KOPT-K1 (cell line): ENCODE data around the gene GALM.
"Not testable (repeated sequence)": the region's sequence is repeated elsewhere in the genome, so short reads cannot be mapped to it uniquely, and the experiment has no call there.

Source experiments
- H3K27ac ChIP-seq: fragments of 200-600 bp; sonication (generic); 2 replicates; pipeline ENCODE4 v1.5.1; 2016; ENCODE audit warnings: antibody characterized with exemption, mild to moderate bottlenecking, low read depth, low read length; ENCODE audit not compliant: poor library complexity, severe bottlenecking
- H3K36me3 ChIP-seq: fragments of 200-600 bp; sonication (generic); 2 replicates; pipeline ENCODE4 v1.5.1; 2017; ENCODE audit warnings: antibody characterized with exemption, mild to moderate bottlenecking, low read length, moderate library complexity; ENCODE audit not compliant: insufficient read depth
- H3K9me3 ChIP-seq: fragments of 200-600 bp; sonication (generic); 2 replicates; pipeline ENCODE4 v1.5.1; 2017; ENCODE audit warnings: antibody characterized with exemption, low read length, mild to moderate bottlenecking; ENCODE audit not compliant: insufficient read depth, poor library complexity, severe bottlenecking

The GALM gene

DNA sequence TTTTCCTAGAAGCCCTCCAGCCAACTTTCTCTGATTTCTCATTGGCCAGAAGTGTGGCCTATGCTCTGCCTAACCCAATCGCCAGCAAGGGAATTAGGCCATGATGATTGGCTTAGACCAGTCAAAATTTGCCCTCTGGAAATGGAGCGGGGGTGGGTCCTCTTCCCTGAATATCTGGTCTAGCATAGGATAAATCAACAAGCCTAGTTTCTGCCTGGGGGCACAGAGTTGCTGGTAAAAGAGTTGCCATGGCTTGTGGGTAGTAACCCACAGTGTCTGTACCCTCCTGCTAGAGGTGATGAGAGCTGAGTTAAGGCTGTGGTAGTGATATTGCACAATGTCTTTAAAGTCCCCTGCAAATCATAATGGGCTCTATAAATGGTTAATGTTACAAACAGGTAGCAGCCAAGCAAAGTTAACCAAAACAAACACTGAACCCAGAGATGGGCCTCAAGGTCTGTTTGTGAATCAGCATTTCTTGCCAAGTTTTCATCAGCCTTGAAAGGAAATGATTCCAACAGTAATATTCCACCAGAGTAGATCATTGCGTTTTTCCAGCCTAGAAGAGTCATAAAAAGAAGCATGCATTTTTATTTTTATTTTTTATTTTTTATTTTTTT lies 19.3 kb downstream of the GALM start:
- Histone ChIP-seq H3K27ac (peak overlapping the region; percentile 19), H3K36me3 (peaks cover 27% of the 10 kb centered on the region; the same call in 1 of the 2 replicates), H3K9me3 (no peaks in the 10 kb centered on the region)

DNA sequence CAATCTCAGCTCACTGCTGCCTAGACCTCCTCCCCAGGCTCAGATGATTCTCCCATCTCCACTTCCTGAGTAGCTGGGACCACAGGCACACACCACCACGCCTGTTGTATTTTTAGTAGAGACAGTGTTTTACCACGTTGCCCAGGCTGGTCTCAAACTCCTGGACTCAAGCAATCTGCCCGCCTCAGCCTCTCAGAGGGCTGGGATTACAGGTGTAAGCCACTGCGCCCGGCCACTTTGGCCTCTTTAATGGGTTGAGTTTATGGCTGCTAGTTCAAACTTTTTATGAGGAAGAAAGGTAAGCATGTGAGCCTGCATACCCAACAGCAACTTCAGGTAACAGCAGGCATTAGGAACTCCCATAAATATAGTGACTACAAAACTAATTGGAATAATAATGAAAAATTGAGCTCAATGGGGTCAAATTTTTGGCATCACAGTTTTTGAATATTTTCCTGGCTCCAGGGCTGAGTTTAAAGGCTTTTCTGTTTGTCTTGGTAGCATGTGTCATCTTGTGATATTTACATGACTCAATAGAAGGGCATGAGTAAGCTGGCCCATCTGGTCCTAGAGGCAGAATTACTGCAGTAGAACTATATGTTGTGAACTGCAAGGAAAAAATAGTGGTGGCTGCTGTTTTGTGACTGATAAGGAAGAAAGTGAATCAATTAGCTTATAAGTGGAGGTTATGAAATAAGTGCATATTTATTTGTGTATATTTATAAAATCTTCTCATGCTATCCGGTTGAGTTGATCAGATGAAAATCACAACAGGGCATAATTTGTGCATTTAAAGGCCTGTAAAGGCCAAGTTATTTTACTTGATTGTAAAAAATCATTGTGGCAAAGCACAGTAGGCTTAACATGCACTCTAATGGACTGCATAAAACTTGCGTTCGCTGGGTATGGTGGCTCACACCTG lies 24.8 kb downstream of the GALM start:
- H3K27ac ChIP-seq: peak overlapping the region; percentile 37
- H3K9me3 ChIP-seq: no peaks in the 10 kb centered on the region
- peaks cover 14% of the 10 kb centered on the region; the same call in 1 of the 2 replicates for H3K36me3 ChIP-seq

- Histone ChIP-seq H3K27ac (no peak overlapping the region), H3K9me3 (no peaks in the 10 kb centered on the region), H3K36me3 (peaks cover 10% of the 10 kb centered on the region; the same call in 1 of the 2 replicates)
Measured at GRCh38 chr2:38691994-38692393, 26.1 kb downstream of the GALM start.

GRCh38 chr2:38692636-38693318 lies 26.9 kb downstream of the GALM start:
- Histone ChIP-seq H3K36me3 (peaks cover 9% of the 10 kb centered on the region; the same call in 1 of the 2 replicates), H3K27ac (peak overlapping the region; percentile 52), H3K9me3 (no peaks in the 10 kb centered on the region)

DNA sequence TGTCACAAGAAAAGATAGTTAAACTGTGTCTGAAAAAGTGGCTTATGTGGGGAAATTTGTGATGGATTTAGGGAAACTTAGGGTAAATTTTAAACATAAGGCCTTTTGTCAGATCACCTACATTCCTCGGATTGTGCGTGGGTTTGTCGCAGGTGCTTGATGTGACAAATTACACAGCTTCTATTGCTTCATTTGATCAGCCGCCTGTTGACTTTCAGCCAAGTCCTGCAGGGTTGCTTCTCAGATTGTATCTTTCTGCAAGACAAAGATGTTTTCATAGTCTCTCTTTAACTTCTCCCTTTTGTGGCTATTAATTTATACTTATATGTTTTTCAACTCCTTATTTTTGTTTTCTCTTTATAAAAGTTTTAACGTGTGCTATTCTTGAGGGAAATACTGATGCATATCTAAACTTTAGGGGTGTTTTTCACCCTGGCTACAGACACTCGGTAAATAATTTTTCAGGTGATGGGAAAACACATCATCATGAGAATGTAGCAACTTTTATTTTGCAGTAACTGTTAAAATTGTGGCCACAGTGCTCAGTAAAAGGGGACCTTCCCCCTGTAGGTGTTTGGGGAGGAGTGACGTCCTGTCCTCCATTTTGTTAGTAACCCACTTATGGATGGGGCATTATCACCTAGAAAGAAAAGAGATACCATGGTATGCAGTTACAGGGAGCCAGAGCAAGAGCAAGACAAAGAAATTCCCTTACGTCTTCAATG lies 31.4 kb downstream of the GALM start:
- Histone ChIP-seq H3K27ac (peak overlapping the region; percentile 35), H3K9me3 (no peaks in the 10 kb centered on the region), H3K36me3 (no peaks in the 10 kb centered on the region)

DNA sequence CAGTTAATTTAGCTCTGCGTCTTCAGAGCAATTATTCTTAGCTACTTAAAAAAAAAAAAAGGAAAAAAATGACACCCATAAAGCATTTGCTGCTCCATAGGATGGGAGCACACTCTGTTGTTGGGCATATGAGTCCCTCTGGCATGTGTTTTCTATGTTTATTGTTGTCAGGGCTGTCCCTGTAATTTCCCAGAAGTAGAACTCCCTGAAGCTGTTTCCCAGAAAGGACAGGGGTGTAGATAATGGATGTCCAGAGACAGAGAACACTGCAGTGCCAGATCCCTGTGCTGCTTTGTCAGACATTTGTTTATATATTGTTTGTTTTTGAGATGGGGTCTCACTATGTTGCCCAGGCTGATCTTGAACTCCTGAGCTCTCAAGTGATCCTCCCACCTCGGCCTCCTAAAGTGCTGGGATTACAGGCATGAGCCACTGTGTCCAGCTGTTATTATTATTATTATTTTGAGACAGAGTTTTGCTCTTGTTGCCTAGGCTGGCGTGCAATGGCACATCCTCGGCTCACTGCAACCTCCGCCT lies 32.6 kb downstream of the GALM start:
- Histone ChIP-seq H3K36me3 (no peaks in the 10 kb centered on the region), H3K27ac (no peak overlapping the region), H3K9me3 (no peaks in the 10 kb centered on the region)

GRCh38 chr2:38700113-38700785 lies 34.3 kb downstream of the GALM start:
- Histone ChIP-seq H3K9me3 (no peaks in the 10 kb centered on the region), H3K36me3 (no peaks in the 10 kb centered on the region)

DNA sequence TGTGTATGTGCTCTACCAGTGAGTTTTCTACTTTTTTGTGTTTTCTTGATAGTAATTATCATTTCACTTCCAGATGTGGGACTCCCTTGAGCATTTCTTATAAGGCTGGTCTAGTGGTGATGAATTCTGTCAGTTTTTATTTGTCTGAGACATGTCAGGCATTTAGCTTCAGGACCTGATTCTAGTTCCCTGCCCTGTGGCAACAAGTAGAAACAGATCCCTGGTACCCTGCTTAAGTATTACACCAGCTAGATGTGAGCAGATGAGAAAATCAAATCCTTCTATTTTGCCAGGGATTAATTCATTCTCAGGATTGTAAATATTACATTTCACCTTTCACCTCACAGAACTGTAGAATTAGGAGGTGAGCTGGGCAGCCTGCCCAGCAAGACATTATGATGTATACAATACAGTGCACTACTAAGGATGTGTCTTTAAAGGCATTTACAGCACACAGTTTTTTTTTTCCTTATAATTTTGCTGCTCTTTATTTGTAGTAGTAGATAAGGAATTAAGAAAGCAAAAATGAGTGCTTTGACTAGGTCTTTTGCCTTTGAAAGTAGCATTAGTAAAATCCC lies 35.1 kb downstream of the GALM start:
- Histone ChIP-seq H3K27ac (peak overlapping the region; percentile 50), H3K36me3 (no peaks in the 10 kb centered on the region), H3K9me3 (no peaks in the 10 kb centered on the region)

More at GRCh38 chr2:38700113-38700785, 34.3 kb downstream of the GALM start:
- H3K27ac ChIP-seq: peak overlapping the region; percentile 50

DNA sequence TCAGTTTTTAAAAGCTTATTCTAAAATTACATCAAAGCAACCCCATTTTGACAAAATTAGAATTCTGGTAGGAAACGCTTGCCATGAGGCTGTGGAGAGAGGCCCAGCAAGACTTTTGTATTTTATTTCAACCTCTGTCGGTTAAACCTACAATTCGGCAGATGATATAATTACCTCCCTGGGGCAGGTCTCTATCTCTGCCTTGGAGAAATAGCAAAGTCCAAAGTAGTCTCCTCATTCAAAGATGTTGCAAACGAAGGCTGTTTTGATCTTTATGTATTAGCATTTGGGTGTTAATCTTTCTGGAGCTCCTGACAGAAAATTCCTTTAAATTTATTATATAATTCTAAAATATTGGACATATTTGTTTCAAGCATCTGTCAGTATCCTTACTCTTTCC lies 35.6 kb downstream of the GALM start:
- Histone ChIP-seq H3K9me3 (no peaks in the 10 kb centered on the region), H3K27ac (peak overlapping the region; percentile 50), H3K36me3 (no peaks in the 10 kb centered on the region)

GRCh38 chr2:38702413-38702812 lies 36.5 kb downstream of the GALM start:
- no peaks in the 10 kb centered on the region for H3K9me3 ChIP-seq
- H3K36me3 ChIP-seq: no peaks in the 10 kb centered on the region
- H3K27ac ChIP-seq: no peak overlapping the region

GRCh38 chr2:38703336-38703735 lies 37.4 kb downstream of the GALM start:
- H3K27ac ChIP-seq, H3K9me3 ChIP-seq, H3K36me3 ChIP-seq: not testable (repeated sequence)

DNA sequence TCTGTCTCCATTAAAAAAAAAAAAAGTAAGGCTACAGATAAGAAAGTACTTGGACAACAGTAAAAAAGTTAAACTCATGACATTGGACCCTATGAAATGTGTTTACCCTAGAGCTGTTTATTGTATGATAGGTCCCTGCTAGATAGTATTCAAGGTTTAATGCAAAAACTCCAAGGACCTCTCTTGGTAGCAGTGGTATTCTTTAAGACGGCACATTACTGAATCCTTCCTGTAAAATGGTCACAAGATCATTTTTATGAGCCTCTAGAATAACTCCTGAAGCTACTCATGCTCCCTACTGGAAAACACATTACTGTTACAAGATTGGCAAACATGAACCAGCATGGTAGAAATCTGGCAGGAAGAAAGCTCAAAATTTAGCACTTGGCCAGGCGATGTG lies 38.8 kb downstream of the GALM start:
- Histone ChIP-seq H3K27ac (no peak overlapping the region), H3K36me3 (no peaks in the 10 kb centered on the region), H3K9me3 (no peaks in the 10 kb centered on the region)

GRCh38 chr2:38706846-38707345 lies 41.0 kb downstream of the GALM start:
- no peak overlapping the region for H3K27ac ChIP-seq
- H3K9me3 ChIP-seq: no peaks in the 10 kb centered on the region
- peaks cover 3% of the 10 kb centered on the region; the same call in 1 of the 2 replicates for H3K36me3 ChIP-seq
